SK-MEL-5 (cell line): Measurements from ENCODE around the gene AMOTL2. TPM values are rescaled to one million over a fixed set of nuclear protein-coding genes. Genes with fewer than 3 reads are reported as not detected.

Experiments
- DNase-seq: peaks from one replicate; pipeline ENCODE4 v3.0.0-alpha.2; 2016; ENCODE audit warnings: low read depth, low spot score
- in situ Hi-C: cut with HindIII; loops from 2 replicates; pipeline ENCODE4 v1.10.0; 2016; ENCODE audit warnings: low sequenced_read_pairs, high pct_unique_total_duplicates, low pct_unique_long_range_greater_than_20kb
- total RNA-seq: library from RNA; depleted of rRNA; stranded (reverse); fragments of >200 nt; shearing (Covaris generic); gene quantifications from 2 replicates; pipeline ENCODE4 v1.2.3, GENCODE V29; 2014

AMOTL2 gene
- total RNA-seq, 1 experiment from 2014 or later, result 12.1 TPM

DNA sequence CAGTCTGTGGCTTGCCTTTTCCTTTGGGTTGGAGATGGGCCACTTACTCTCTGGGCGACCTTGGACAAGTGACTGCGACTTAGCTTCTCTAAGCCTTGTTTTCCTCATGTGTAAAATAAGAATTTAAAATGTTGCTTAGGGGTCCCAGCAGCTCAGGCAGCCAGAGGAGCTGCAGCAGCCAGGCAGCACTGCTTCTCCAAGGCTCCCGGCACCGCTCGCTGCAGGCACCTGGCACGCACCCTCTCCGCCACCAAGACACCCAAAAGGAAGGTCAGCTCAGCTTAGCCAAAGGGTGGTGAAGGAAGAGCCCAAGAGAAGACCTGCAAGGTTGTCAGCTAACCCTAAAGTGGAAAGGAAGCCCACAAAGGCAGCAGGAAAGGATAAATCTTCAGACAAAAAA lies 10.7 kb upstream of the AMOTL2 start:
- DNase-seq, result no peak
- in situ Hi-C loops, result no loop called here

DNA sequence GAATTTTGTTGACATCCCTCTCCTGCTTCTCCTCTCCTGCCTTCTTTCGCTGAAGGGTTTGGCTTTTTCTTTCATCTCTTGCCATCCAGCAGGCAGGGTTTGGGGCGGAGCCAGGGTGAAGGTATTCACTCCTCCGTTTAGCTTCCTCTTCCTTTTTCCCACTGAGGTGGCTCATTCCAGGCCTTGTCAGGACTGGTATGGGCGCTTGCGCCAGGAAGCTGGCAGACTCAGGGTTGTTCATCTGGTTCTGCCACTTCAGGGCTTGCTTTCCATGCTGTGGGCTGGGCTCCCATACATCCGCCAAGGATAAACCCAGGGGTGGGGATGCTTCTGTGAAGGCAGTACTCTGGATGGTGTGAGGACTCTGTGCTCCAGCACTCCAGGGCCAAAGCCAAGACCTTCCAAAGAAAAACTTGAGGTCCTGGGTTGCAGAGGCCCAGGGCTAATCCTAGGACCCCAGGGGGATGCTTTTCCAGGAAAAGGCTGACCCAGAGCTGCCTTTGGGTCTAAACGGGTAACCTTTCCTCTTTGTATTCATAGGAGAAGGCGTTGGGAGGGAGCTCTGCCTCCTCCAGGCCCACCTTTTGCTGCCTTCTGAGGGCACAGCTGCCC lies 7.7 kb upstream of the AMOTL2 start:
- in situ Hi-C loops, result no loop called here
- no peak for DNase-seq

DNA sequence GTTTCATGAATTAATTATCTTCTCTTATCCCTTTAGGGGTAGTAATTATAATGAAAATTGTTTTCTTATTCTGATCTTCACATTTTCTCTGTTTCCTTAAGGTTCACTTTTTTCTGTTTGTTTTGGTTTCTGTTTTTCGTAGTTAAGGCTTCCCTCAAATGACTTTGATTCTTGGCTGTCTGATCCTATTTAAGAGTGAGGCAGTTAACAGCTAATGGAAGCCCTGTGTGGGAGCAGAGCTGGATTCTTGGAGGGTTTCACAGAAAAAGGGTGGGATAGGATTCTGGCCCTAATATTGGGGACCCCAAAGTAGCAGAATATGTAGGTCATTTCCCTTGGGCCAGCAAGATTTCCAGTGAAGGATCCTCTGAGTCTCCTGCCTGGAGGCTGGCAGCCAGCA lies 6.8 kb upstream of the AMOTL2 start:
- DNase-seq, result no peak
- in situ Hi-C loops, result no loop called here

DNA sequence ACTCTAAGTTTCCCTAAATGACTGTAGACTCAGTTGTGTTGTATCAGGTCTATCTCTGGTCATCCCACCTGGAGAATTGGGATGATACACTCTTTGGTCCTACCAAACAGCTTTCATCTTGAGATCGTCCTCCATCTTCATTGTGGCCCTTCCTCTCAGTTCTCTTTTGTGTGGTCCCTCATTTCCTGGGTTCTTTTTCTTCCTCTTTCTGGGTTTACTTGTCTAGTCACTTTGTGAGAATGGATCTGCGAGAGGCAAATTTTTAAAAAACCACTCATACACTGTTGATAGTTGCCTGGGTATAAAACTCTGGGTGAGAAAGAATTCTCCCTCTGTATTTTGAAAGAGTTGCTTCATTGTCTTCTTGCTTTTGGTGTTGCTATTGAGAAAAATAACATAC lies 6.0 kb upstream of the AMOTL2 start:
- no peak for DNase-seq
- in situ Hi-C loops, result no loop called here

DNA sequence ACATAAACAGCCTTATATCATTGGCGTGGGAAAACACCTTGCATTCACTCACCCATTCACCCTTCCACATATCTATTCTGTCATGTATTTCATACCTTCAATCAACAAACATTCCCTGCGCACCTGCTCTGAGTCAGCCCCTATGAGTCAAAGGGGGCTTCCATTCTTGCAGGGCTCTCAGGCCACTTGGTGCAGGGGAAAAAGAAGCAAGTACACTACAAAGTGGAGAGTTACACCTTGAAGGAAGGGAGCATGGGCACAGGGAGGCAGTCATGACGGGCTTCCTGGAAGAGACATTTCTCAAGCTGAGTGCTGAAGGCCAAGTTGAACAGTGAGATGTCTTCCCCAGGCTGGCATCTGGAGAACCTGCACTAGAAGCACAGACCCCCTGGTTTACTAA lies 4.6 kb upstream of the AMOTL2 start:
- in situ Hi-C loops, result no loop called here

DNA sequence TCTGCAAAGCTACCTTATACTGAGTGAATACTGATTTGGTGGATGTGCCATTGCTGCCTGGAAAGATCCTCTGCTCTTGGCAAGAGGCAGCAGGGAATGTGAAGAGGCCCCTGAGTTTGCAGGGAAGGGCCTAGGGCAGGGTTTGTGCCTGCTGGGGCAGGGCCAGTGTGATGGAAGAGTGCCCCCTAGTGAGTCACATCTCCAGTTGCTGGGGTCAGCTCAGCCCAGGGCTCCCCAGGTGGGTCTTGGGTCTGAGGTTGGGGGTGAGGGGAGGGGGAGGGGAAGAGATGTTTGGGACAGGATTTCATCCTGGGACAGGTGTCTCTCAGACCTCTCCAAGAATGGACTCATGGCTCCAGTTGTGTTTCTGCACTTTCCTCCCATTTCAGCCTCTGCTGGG lies 4.1 kb upstream of the AMOTL2 start:
- peak; percentile 76 for DNase-seq
- in situ Hi-C loops, result no loop called here

More for the DNA sequence above, 4.6 kb upstream of the AMOTL2 start:
- DNase-seq, result no peak

DNA sequence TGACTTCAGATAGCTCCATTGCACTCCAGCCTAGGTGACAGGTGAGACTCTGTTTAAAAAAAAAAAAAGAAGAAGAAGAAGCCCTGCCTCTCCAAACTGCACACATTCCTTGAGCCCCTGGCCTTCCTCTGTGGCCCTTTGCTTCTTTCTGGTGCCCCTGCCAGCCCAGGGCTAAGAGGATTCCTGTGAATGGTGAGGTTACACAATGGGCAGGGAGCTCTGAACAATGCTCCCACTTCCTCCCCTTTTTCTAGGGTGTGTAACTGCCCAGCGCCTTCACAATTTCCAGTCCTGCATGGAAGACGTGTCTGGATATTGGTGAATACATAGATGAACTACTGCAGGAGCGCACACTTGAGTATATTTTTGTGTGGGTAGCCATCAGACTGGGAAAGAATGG lies 3.6 kb upstream of the AMOTL2 start:
- DNase-seq, result no peak

DNA sequence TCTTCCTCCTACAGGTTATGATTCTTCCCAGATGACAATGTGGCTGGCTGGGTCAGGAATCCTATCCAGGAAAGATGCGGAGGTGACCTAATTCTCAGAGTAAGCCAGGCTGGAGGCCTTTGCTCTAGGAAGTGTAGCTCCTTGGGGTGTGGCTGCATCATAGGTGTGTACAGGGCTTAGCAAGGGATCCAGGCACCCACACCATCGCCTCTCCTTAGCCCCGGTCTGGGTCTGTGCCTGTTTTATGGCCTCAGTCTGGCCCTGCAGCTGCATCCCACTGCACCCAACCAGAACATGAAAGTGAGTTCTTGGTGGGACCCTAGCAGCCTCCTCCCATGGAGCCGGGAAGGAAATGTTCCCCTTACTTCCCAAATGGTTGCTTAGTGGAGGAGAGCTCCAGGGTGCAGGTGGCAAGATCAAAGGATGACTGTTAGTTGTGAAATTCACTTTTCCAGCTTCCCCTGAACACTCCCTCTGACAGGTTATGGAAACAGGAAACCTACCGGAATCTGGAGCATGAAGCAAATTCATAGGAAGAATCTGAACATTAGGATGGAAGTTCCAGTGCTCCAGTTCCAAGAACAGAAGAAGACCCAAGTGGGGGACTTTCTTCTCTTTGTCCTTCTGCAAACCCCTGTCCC lies 2.7 kb upstream of the AMOTL2 start:
- in situ Hi-C loops, result no loop called here
- no peak for DNase-seq

More for the DNA sequence above, 3.6 kb upstream of the AMOTL2 start:
- in situ Hi-C loops, result no loop called here

DNA sequence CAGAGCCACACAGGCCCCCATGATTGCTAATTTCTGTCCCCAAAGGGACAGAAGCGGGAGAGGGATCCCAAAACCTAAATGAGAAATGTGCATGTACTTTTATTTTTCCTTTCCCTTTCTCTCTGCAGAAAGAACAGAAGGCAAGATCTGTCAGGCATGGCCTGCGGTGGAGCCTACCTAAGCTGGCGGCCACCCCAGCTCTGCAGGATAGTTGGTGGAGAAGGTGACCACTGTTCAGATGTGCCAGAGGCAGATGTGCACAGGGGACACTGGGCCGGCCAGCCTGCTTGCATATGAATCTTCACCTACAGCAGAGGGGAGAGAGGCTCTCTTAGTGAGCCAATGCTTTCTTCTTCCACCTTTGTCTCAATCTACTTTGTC lies 2.1 kb upstream of the AMOTL2 start:
- in situ Hi-C loops, result no loop called here
- no peak for DNase-seq

DNA sequence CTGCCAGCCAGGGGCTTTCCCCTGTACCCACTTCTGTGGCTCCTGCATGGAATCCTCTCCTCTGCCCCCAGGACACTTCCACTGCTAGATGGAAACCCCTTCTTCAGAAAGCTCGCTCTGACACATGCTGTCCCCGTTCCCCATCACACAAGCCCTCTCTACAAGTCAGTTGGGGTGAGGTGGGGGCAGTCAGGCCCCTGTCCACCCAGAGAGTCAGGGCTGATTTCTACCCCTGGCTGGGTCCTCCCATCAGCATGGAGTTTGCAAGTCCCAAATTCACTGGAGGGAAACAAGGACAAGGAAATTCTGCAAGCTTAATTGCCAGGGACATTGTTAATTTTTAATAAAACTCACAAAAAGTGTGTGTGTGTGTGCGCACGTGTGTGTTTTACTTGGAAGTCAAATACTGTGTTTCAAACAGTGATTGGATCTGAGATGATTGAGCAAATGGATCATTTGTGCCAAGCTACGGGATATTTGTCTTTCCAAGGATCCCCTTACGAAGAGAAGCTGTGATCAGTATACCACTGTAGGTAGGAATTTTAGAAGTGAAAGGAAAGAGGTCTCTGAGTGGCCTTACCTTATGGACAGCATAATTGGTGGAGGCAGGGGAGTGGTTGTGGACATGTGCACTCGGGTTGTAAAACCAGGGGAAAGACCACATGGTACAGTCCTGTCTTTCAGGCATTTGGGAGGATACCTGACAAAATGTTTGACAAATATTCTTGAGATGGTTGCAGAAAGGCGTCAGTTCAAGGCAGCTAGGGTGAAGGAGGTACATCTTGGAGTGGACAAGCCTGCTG lies 1.5 kb upstream of the AMOTL2 start:
- no peak for DNase-seq
- in situ Hi-C loops, result no loop called here

DNA sequence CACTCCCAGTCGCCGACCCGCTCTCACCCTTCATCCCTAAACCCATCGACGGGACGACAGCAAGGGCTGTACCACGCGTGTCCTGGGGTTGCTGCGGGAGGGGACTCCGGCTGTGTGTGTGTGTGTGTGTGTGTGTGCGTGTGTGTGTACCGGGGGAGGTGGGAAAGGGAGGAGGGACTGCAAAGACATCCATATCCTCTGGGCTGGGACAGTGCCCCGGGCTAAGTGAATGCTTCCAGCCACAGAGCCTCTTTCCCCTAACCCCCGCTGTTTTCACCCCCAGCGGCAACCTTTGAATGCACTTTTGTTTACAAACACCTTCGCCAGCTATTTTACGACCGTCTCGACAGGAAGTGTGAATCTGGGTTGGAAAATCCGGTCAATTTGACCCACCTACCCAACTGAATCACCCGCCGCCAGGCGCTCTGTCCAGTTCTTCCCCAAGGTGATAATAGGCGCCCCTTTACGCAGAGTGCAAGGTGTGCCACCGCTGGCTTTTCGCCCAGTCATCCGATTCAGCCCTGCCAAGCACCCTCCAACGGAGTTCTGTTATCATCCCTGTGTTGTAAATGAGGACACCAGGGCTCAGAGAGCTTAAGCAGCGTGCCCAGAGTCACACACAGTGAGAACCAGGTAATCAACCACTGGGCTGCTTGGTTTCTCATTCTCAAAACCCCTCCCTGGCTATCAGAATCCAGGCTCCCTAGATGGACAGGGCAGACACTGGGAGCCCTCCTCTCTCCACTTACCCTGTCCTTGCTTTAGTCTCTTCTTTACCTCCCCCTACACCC lies 739 bp upstream of the AMOTL2 start:
- in situ Hi-C loops, result no loop called here
- DNase-seq, result no peak

DNA sequence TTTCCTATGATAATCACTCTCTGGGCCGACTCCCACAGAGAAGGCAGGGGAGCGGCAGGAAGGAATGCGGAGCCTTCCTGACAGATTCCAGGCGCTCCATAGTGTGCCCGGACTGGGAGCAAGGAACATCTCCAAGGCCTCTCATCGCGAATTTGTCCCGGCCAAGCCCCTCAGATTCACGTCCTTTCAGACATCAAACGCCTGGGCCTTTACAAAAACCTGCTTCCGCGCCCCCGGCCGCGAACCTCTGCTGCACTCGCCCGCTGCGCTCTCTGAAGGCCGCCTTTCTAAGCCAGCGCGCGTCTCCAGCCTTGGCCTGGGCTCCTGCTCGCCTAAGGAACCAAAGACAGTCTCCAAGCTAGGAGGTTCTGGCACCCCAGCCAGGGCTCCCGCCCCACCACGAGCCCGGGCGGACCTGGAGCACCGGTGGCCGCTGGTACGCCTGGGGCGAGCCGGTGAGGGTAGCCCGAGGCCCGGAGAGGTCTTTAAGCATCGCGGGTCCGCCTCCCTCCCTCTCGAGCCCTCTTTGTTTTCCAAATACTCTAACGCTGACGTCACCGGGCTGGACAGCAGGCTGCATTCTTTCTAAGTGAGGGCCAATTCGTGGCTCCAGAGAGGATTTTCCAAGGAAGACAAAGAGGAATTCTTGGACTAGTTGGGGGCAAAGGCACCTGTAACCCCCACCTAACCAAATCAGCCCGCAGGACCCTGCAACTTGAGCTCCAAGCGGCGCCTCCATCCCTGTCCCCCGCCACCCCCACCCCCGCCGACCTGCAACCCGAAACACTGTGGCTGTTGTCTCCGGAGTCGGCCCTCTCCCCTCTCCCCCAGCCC lies 759 bp downstream of the AMOTL2 start:
- in situ Hi-C loops, result no loop called here

DNA sequence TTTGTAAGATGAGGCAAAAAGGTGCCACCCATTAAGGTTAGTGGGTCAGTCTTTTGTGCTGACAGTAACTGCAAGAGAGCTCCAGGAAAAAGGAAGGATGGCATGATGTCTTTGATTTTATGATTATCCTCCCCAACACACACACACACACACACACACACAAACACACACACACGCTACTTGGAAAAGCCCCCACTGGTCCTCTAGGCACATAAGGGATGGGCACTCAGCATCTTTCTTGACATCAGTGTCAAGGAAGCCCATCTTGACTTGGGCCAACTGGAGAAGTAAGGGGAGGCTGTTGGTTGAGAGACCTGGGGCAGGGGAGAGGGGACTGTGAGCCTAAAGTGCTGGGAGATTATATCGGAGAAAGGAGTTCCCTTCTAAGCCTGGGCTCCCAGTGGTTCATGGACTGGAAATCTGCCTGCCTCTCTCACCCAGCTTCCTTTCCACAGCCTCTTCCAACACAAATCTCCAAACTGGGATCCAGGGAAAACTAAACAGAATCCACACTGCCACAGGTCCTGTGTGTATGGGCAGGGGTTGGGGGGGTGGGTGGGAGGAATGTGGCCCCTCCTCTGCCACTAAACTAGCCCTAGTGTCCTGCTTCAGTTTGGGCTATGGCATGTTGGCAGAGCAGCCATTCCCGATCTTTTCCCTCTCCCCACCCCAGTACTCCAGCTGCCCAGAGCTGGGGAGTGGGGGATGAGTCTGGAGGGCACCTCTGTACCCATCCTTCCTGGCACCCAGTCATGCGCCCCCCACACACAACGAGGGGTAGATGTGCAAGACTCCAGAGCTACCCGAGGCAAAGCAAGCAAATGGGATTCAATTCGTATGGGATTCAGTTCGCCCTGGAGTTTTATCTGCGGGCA lies 1.6 kb downstream of the AMOTL2 start:
- DNase-seq, result no peak
- in situ Hi-C loops, result no loop called here

More for the DNA sequence above, 759 bp downstream of the AMOTL2 start:
- peak; percentile 58 for DNase-seq

DNA sequence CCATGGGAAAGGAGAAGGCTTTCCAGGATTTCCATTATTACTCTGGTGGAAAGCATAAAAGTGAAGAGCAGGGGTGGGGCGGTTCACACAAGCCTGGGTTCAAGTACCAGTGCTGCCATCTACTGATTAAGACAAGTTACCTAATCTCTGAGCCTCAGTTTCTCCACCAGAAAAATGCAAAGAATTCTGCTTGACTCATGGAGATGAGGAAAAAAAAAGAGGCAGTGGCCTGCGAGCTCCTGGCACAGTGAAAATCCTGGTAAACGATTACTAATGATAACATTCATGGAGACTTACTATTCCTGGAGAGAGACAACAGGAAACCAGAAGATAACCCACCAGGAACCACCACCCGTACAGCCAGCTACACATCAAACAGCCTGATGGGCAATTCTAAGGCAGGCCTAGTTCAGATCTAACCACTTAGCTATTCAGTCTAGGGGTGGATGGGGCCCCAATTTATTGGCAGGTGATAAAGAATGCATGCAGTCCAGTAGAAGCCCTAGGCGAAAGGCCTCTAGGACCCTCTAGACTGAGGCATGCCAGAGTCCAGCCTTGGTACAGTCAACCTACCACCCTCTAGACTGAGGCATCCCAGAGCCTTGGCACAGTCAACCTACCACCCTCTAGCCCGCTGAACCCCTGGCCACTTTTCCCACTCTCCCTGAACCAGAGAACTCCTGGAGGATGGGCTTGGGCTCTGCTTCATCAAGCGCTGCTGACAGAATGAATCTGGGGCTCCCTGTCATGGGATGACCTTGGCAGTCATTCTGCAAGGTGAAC lies 2.5 kb downstream of the AMOTL2 start:
- no peak for DNase-seq
- in situ Hi-C loops, result no loop called here

DNA sequence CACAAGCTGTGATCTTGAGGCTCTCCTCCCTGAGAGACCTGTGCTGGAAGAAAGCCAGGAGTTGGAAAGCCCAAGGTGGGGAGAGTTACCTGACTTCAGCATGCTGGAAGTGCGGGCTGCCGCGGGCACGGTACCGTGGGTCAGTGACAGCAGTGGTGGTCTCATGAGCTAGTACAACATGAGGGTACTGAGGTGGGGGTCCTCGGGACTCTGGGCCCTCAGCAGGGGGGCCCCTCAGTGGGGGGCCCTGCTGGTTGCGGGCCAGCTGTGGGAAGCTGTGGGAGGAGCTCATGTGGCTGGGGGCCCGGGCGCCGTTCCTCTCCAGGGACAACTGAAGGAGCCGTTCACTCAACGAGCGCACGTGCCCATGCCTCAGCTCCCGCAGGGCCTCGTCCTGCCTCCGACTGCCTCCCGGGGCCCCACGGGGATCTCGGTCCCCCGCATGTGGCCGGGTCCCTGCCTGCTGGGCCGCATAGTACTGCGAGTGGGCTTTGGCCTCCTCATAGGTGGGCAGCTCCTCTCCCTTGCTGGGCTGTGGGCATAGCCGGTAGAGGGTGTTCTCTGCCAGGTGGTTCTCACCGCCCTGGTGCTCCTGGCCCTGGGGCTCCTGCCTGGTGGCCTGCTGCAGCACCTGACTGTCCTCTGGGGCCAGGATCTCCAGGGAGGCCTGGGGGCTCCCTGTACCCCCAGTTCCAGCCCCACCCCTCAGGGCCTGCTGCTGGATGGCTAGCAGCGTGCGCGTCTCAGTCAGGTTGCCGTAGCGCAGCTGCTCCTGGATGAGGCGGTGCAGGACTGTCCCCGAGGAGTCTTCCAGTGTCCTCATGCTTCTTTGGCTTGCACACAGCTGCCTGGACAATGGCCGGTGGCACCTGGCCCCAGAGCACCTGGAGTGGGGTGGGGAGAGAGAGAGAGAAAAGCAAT lies 3.4 kb downstream of the AMOTL2 start:
- in situ Hi-C loops, result no loop called here
- DNase-seq, result no peak
